ENCODE results near the gene MAP2.

Gene MAP2

GRCh38 chr2:209713219-209713618 lies 289.4 kb downstream of the MAP2 start:
- no peak for DNase-seq (ENCODE audit: low read depth, low spot score)

GRCh38 chr2:209719034-209719433 lies 295.2 kb downstream of the MAP2 start:
- DNase-seq (ENCODE audit: low read depth, low spot score), result no peak

- no peak for DNase-seq (ENCODE audit: low read depth, low spot score)
Observed at GRCh38 chr2:209721497-209721896, 297.6 kb downstream of the MAP2 start.

GRCh38 chr2:209726311-209726710 lies 302.5 kb downstream of the MAP2 start:
- DNase-seq (ENCODE audit: low read depth, low spot score), result no peak

- no peak for DNase-seq (ENCODE audit: low read depth, low spot score)
Observed at GRCh38 chr2:209727077-209727476, 303.2 kb downstream of the MAP2 start.

- DNase-seq (ENCODE audit: low read depth, low spot score), result no peak
Observed at GRCh38 chr2:209734805-209735204, 311.0 kb downstream of the MAP2 start.

GRCh38 chr2:209741953-209742352 lies 318.1 kb downstream of the MAP2 start:
- DNase-seq (ENCODE audit: low read depth, low spot score), result no peak

- DNase-seq (ENCODE audit: low read depth, low spot score), result no peak
Observed at GRCh38 chr2:209753020-209753419, 329.2 kb downstream of the MAP2 start.

GRCh38 chr2:209757163-209757562 lies 333.3 kb downstream of the MAP2 start:
- no peak for DNase-seq (ENCODE audit: low read depth, low spot score)

- DNase-seq (ENCODE audit: low read depth, low spot score), result no peak
Observed at GRCh38 chr2:209761566-209761965, 337.7 kb downstream of the MAP2 start.

GRCh38 chr2:209762563-209762962 lies 338.7 kb downstream of the MAP2 start:
- DNase-seq (ENCODE audit: low read depth, low spot score), result no peak

- DNase-seq (ENCODE audit: low read depth, low spot score), result no peak
Observed at GRCh38 chr2:209763106-209763505, 339.3 kb downstream of the MAP2 start.

GRCh38 chr2:209766613-209767012 lies 342.8 kb downstream of the MAP2 start:
- no peak for DNase-seq (ENCODE audit: low read depth, low spot score)

GRCh38 chr2:209767316-209767715 lies 343.5 kb downstream of the MAP2 start:
- DNase-seq (ENCODE audit: low read depth, low spot score), result no peak

GRCh38 chr2:209768557-209768956 lies 344.7 kb downstream of the MAP2 start:
- no peak for DNase-seq (ENCODE audit: low read depth, low spot score)

GRCh38 chr2:209771474-209772289 lies 347.8 kb downstream of the MAP2 start, which contains the start of gene UNC80:
Gene UNC80 (plus strand): TSS chr2:209771832. CDS start chr2:209772073, 241 bp downstream.
- DNase-seq (ENCODE audit: low read depth, low spot score), result no peak

- no peak for DNase-seq (ENCODE audit: low read depth, low spot score)
Observed at GRCh38 chr2:209772290-209772685, 348.4 kb downstream of the MAP2 start.

GRCh38 chr2:209773377-209773776 lies 349.5 kb downstream of the MAP2 start:
- DNase-seq (ENCODE audit: low read depth, low spot score), result no peak

Data from activated naive CD8-positive, alpha-beta T cell treated with anti-CD3 and anti-CD28 coated beads, Interleukin-2, amount 50 U/mL, for 16 hours (primary cell).